GM19328 (cell line): ENCODE results near the gene CCDC188.

Source experiments
- ATAC-seq: cut with Tn5 transposase; IDR thresholded peaks from one replicate; pipeline ENCODE4 v1.9.1; 2021; ENCODE audit warnings: mild to moderate bottlenecking, moderate library complexity; ENCODE audit not compliant: unreplicated experiment

The CCDC188 gene

DNA sequence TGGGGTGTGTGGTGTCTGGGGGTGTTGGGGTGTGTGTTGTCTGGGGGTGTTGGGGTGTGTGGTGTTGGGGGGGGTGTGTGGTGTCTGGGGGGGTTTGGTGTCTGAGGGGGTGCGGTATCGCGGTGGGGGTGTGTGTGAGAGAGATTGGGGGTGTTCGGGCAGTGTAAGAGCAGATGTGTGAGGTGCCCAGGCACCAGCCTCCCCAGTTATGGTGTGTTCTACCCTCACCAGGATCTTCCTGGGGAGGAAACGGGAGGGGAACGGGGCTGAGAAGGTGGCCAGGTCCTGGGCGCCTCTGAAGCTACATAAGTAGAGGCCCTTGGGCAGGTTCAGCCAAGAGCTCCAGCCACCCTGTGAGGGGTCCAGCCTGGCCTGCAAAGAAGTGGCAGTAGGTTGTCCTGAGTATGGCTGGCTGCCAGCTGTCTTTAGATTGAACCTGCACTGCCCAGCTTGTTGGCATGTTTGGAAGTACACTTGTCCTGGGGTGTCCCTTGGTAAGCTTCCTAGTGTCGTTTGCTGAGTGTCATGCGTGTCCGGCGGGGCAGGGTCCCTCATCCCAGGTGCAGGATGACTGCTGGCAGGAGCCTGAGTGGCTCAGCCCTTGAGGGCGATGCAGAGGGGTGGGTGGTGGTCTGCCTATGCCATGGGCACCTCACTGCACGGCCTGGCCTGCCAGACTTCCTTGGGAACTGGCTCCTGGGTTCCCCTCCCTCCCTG is 27.3 kb downstream of the CCDC188 start:
- no peak for ATAC-seq

DNA sequence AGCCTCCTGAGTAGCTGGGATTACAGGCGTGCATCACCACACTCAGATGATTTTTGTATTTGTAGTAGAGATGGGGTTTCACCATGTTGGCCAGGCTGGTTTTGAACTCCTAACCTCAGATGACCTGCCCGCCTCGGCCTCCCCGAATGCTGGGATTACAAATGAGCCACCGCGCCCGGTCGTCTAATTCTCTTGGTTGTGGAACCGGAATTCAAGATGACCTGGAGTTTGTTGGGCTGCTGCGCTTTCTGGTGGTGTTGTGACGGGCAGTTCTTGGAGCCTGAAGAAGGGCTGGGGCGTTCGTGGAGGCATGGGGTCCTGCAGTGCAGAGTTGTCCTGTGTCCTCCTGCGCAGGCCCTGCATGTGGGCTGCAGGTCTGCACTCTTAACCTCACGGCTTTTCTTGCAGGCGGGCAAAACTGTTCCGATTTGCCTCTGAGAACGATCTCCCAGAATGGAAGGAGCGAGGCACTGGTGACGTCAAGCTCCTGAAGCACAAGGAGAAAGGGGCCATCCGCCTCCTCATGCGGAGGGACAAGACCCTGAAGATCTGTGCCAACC is 28.9 kb downstream of the CCDC188 start:
- ATAC-seq: no peak

GRCh38 chr22:20118300-20119020 is 32.4 kb downstream of the CCDC188 start:
- no peak for ATAC-seq

DNA sequence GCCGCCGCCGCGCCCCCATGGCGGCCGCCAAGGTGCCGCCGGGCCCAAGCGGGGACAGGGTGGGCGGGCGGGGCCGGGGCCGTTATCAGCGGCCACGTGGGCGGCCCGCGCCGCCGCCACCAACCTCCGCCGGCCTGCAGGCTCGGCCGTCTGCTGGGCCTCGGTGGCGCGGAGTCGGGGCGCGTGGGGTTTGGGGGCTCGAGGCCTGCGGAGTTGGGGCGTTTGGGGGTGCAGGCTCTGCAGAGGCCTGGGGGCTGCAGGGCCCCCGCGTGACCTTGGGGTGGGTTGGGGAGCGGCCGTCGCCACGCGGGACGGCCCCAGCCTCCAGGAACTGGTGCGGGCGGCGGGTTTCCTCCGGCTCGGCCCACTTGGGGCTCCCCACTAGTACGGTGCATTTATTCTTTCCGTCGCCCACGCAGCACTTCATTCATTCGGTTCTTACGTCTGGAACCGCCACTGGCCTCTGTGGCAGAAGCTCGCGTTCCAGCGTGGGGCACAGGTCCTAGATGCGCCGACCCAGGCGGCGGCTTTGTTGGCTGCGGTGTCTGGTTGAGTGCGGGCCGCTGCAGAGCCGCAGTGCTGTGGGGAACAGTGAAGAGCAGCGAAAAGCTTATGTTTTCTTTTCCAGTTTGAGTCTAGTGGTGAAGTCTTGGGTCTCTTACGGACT is 33.1 kb downstream of the CCDC188 start:
- peak; percentile 13 for ATAC-seq

GRCh38 chr22:20116951-20117632 is 33.8 kb downstream of the CCDC188 start, which contains the start of gene TRMT2A:
TSS of gene TRMT2A (minus strand) at chr22:20117226. CDS start at chr22:20116906, 320 bp downstream.
- peak; percentile 85 for ATAC-seq

GRCh38 chr22:20116376-20116950 is 34.4 kb downstream of the CCDC188 start:
- no peak for ATAC-seq

DNA sequence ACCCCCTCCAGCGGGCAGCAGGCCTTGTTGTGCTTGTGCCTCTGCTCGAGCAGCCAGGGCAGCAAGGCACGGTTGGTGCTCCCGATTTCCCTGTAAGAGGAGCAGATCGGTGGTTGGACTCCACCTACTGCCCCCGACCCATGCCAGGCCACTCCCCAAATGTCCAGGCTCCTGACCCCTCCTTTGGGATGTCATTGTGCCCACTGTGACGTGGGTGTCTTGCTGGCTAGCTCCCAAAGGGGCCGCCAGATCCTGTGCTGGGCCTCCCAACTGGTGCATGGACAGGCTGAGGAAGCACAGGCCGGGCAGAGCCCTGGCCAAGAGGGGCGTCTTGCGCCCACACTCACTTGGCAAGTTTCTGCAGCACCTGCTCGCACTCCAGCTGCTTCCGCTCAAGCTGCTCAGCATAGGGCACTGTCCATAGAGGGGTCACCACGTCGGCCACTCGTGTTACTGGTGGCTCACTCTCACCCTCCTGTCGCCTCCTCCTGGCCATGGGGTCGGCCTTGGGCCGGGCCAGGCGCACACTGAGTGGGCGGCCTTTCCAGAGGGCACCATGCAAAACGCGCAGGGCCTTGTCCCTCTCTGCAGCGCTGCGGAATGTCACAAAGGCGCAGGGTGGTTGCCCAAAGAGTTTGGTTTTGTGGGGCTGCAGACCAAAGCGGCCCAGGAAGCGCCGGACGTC is 35.0 kb downstream of the CCDC188 start, which contains the start of gene RANBP1:
Gene RANBP1, plus strand, starts transcription at position 414 of the 685 bp plus-strand sequence. Its CDS starts 81 bp downstream, at position 495.
- ATAC-seq: no peak

DNA sequence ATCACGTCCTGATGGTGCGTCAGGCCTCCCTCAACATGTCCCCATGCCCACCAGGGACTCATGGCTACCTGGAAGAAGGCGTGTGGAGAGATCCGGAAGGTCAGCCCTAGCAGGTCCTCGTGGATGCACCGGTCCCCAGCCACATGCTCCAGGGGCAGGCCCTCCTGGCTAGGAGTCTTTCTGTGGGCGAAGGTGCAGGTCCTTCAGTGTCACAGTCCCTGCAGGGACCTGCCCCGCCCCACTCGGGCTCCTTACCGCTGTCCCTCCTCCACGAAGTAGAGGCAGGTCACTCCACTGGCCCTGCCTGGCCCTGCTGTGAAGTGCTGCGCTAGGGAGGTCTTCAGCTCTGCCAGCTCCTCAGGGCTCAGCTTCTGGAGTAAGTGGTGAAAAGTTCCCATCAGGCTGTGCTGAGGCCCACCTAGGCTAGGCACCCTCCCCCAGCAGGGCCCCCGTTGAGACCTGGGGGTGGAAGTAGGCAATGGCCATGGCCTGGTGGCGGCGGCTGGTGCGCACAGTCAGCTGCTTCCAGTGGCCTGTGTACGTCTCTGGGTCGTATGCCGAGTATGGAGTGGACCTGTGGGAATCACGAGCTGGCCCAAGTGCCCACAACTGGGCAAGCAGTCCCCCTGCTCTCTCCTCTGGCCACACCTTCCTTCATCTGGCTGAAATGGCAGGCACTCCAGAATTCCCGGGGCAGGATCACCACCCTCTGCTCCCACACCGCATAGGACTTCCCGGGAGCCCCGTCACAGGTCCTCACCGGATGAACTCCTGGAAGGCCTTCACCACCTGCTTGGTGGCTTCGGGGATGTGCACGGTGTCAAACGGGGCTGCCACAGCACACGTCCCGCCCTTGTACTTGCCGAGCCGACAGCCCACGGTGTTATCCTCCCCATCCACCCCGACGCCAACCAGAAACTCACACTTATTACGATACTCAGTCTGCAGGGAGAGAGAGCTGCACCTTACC is 36.1 kb downstream of the CCDC188 start:
- ATAC-seq: no peak

- ATAC-seq: no peak
These were observed 37.1 kb downstream of the CCDC188 start for GRCh38 chr22:20113551-20114310.

- no peak for ATAC-seq
These were observed 38.0 kb downstream of the CCDC188 start for GRCh38 chr22:20112623-20113511.

- ATAC-seq: no peak
These were observed 38.9 kb downstream of the CCDC188 start for GRCh38 chr22:20111689-20112622.

- ATAC-seq: no peak
These were observed 39.7 kb downstream of the CCDC188 start for GRCh38 chr22:20111045-20111688.

- ATAC-seq: no peak
These were observed 40.4 kb downstream of the CCDC188 start for GRCh38 chr22:20110359-20110985.

DNA sequence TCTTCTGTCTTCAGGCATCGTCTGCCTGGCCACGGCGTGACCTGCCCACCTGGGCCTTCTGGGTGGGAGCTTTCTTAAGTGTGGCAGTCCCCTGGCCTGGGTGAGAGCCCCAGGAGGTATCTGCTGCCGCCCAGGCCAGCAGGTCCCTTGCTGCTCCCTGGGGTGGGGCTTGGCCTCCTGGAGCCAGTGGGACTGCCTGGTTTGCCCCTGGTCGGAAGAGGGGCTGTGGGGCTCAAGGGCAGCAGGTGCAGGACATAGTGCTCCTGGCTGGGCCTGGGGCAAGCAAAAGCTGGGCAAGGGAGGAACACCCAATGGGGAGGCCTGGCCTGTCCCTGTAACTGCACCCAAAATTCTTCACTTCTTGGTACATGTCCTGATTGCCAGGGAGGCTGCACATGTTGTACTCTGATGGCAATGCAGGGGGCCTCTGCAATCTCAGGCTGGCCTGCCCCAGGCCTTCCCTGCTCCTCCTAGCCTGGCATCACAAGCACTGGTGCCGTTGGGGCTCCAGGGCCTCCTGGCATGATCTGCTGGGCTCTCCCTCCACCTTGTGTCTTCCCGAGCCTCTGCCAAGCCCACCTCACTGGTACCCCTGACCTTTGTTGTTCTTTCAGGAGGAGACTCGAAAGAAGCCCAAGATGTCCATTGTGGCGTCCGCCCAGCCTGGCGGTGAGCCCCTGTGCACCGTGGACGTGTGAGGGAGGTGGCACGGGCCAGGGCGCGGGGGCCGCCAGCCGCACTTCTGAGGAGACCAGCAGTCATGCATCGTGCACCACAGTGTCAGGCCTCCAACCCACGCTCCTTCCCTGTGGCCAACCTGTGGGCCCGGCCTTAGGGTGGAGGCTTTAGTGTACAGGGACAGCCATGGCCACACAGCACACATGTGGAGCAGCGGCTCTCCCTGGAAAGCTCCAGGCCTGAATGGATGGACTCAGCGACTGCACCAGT is 41.2 kb downstream of the CCDC188 start:
- no peak for ATAC-seq
